Ovary (tissue), 9 donors: ENCODE measurements around the gene PRTG. TPM values are rescaled to one million over a fixed set of nuclear protein-coding genes. Genes with fewer than 3 reads are reported as not detected.

ENCODE experiments used
- DNase-seq, 5 donors: peaks; one replicate each; pipeline ENCODE4 v3.0.0-alpha.2; 2019 to 2020
- H3K27ac ChIP-seq, 2 donors: fragments of 200-600 bp; one replicate each; pipeline versions ENCODE4 v1.5.1 to v1.8.0; 2019 to 2022
- H3K27me3 ChIP-seq: fragments of 200-600 bp; one replicate; pipeline ENCODE4 v1.8.0; 2022
- H3K36me3 ChIP-seq: fragments of 200-600 bp; sonication (generic); one replicate; pipeline ENCODE4 v1.5.1; 2019
- H3K4me1 ChIP-seq: one replicate; pipeline ENCODE4 v1.8.1; 2013; ENCODE audit warnings: mild to moderate bottlenecking, moderate library complexity; ENCODE audit not compliant: insufficient read depth
- H3K4me3 ChIP-seq: fragments of 200-600 bp; sonication (generic); one replicate; pipeline ENCODE4 v1.5.1; 2017
- H3K9me3 ChIP-seq, 2 donors: fragments of 200-600 bp in 1 of 2; sonication (generic) in 1 of 2; one replicate each; pipeline versions ENCODE4 v1.5.1 to v1.8.1; 2013 to 2019; ENCODE audit warnings: mild to moderate bottlenecking in 1 of 2, moderate library complexity in 1 of 2
- CTCF ChIP-seq, 3 donors: fragments of 450-650 bp in 2 of 3; fragments of 200-600 bp in 1 of 3; IDR thresholded peaks; one replicate each; pipeline versions ENCODE4 v1.5.1 to v1.8.0; 2016 to 2022; ENCODE audit warnings: antibody characterized with exemption in 3 of 3, mild to moderate bottlenecking in 1 of 3
- EP300 ChIP-seq: sonication (generic); formaldehyde crosslinking; IDR thresholded peaks from one replicate; pipeline ENCODE4 v1.6.1; 2017; ENCODE audit warnings: antibody characterized with exemption
- POLR2A ChIP-seq: fragments of 450-650 bp; IDR thresholded peaks from one replicate; pipeline ENCODE4 v1.6.1; 2017; ENCODE audit warnings: antibody characterized with exemption, mild to moderate bottlenecking, moderate library complexity
- WGBS, 3 donors: extraction: QIAGEN DNeasy Blood & Tissue Kit in 1 of 3; methylation state at CpG; one replicate each; pipeline versions ENCODE4 v1.1.5 to v1.1.7; 2013 to 2017; 5-methylcytosine and 5-hydroxymethylcytosine counted together
- intact Hi-C, 4 donors: fragments of 100-400 bp; cut with DNase I; formaldehyde crosslinking; loops; one replicate each; pipeline versions ENCODE4 v1.11.0 to v1.15.1; 2022 to 2023
- polyA plus RNA-seq, 2 donors: library from polyadenylated mRNA; stranded (reverse); fragments of 200-250 nt in 1 of 2; fragments of 350-450 nt in 1 of 2; fragmentation: Illumina TruSeq in 1 of 2; extraction: RNeasy Lipid Tissue Mini Kit (QIAGEN cat#74804) in 1 of 2; gene quantifications; one replicate each; pipeline ENCODE4 v1.2.3, GENCODE V29; 2013 to 2014
- total RNA-seq, 7 donors: library from RNA; depleted of rRNA in 2 of 7; stranded (reverse); fragments of >200 nt in 2 of 7; fragmentation: NEBNext Ultra II Directional in 3 of 7; extraction: Animal tissue kit (Norgen Biotek cat#: 25700) in 3 of 7; gene quantifications; one replicate each; pipeline versions ENCODE4 v1.1.0 to v1.2.4, GENCODE V29; 2016 to 2023
- donor health status: DM: no; HTN: no; CAD: no; lungs with moderate emphysema.
- donor health status: DM: no; HTN: no; CAD: no.
- donor health status: Bipolar disorder and iron deficiency.
- donor health status: DM: yes; HTN: yes; CAD: no.
- donor health status: DM: no; HTN: no; CAD: no.
- donor health status: DM: yes; HTN: yes; CAD: no.

Gene PRTG
- total and polyA plus RNA-seq, 9 donors = 1.2 to 9.4 (median 6.1) TPM

DNA sequence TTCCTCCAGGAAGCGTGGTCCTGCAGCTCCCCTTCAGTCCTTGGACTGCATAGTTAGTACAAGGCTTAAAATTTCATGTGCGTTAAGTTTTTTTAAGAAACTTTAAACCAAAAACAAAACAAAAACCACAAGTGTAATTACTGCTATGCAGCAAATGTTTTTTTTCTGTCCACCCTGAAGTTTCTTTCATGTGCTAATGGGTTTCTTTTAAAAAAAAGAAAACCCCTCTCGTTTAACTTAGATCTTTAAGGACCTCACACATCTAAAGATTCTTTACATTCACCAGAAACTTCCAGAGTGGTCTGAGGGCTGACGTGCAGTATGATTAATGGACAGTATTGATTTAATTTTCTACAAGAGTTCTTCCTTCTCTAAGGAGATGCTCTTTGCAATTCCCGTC lies 82.8 kb downstream of the PRTG start:
- no peaks in the 10 kb centered on the region for H3K36me3 ChIP-seq
- no peak for DNase-seq
- H3K27me3 ChIP-seq = no peaks in the 10 kb centered on the region
- no peak overlapping the region for H3K27ac ChIP-seq
- H3K4me3 ChIP-seq = no peak overlapping the region
- no peak for TF ChIP-seq EP300
- no peak for TF ChIP-seq CTCF (IDR thresholded peaks at IDR 0.05)
- no peak for TF ChIP-seq POLR2A
- no peaks in the 10 kb centered on the region for H3K4me1 ChIP-seq
- intact Hi-C loops = no loop called here
- no peaks in the 10 kb centered on the region for H3K9me3 ChIP-seq
- 61 to 73% (median 70%) methylated on average over 5 of the region's 5 CpGs for WGBS, 3 donors

DNA sequence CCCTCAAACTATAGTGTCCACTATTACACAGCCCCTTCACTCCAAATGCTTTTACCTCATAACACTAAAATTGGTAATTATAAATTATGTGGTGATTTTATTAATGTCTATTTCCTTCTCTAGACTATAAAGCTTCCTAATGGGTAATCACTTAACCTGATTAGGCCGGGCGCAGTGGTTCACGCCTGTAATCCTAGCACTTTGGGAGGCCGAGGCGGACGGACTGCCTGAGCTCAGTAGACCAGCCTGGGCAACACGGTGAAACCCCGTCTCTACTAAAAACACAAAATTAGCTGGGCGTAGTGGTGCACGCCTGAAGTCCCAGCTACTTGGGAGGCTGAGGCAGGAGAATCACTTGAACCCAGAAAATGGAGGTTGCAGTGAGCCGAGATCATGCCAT lies 83.5 kb downstream of the PRTG start:
- Histone ChIP-seq H3K27me3 (no peaks in the 10 kb centered on the region), H3K4me3 (no peak overlapping the region), H3K27ac (no peak overlapping the region), H3K9me3 (no peaks in the 10 kb centered on the region), H3K4me1 (no peaks in the 10 kb centered on the region), H3K36me3 (no peaks in the 10 kb centered on the region)
- intact Hi-C loops = loop anchor here in 2 of 4 donors (10.0 kb wide), 2 partner anchors 175 to 185 kb away; no protein-coding TSS in a partner anchor
- 95 to 98% (median 95%) methylated on average over 11 of the region's 11 CpGs for WGBS, 3 donors
- DNase-seq = no peak
- TF ChIP-seq EP300 (no peak), CTCF (IDR thresholded peaks at IDR 0.05) (no peak), POLR2A (no peak)

GRCh38 chr15:55658886-55659285 lies 84.1 kb downstream of the PRTG start:
- 69 to 74% (median 69%) methylated on average over 1 of the region's 1 CpG for WGBS, 3 donors
- H3K4me1 ChIP-seq = no peaks in the 10 kb centered on the region
- intact Hi-C loops = loop anchor here in 2 of 4 donors (10.0 kb wide), 2 partner anchors 176 to 186 kb away; no protein-coding TSS in a partner anchor
- H3K36me3 ChIP-seq = no peaks in the 10 kb centered on the region
- H3K27ac ChIP-seq = no peak overlapping the region
- H3K27me3 ChIP-seq = no peaks in the 10 kb centered on the region
- no peaks in the 10 kb centered on the region for H3K9me3 ChIP-seq
- no peak for DNase-seq
- no peak overlapping the region for H3K4me3 ChIP-seq
- no peak for TF ChIP-seq EP300
- TF ChIP-seq POLR2A = no peak
- TF ChIP-seq CTCF (IDR thresholded peaks at IDR 0.05) = no peak

DNA sequence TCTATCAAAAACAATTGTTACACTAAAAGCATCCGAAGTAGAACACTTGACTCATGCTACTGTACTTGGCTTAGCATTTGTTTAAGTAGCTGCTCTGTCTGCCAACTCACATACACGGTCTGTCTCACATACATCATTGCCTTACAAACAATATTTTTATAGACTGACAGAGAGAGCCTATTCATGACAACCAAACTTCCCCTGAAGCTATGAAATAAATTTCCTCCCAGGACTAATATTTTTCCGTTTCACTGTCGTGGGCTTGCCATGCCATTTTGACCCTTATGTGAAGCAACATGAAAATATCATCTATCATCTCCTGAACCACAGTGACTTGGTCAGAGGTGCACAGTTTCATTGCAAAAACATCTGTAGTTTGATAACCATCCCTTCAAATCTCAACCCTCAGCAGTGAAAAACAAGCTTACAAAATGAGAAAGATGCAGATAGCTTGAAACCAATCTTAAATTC lies 88.4 kb downstream of the PRTG start:
- Histone ChIP-seq H3K9me3 (no peaks in the 10 kb centered on the region), H3K4me3 (no peak overlapping the region), H3K27me3 (no peaks in the 10 kb centered on the region), H3K36me3 (no peaks in the 10 kb centered on the region), H3K4me1 (no peaks in the 10 kb centered on the region), H3K27ac (no peak overlapping the region)
- 61 to 71% (median 68%) methylated on average over 4 of the region's 4 CpGs for WGBS, 3 donors
- DNase-seq = no peak
- intact Hi-C loops = loop anchor here in 2 of 4 donors (10.0 kb wide), 2 partner anchors 180 to 190 kb away; no protein-coding TSS in a partner anchor
- TF ChIP-seq POLR2A = no peak
- no peak for TF ChIP-seq EP300
- no peak for TF ChIP-seq CTCF (IDR thresholded peaks at IDR 0.05)
